Esophagus muscularis mucosa (tissue), 4 donors: ENCODE results near the gene TMEM131.

Source experiments
- CTCF ChIP-seq, 3 experiments: fragments of 200-600 bp in 2 of 3; fragments of 450-650 bp in 1 of 3; sonication (generic) in 2 of 3; IDR thresholded peaks; one replicate each; pipeline ENCODE4 v1.5.1; 2017 to 2019; ENCODE audit warnings: antibody characterized with exemption in 3 of 3, mild to moderate bottlenecking in 2 of 3, moderate library complexity in 1 of 3
- EP300 ChIP-seq: sonication (generic); formaldehyde crosslinking; IDR thresholded peaks from one replicate; pipeline ENCODE4 v1.6.1; 2017; ENCODE audit warnings: antibody characterized with exemption
- POLR2A ChIP-seq: fragments of 450-650 bp; IDR thresholded peaks from one replicate; pipeline ENCODE4 v1.6.1; 2017; ENCODE audit warnings: antibody characterized with exemption, moderate library complexity, mild to moderate bottlenecking, low read depth
- POLR2AphosphoS5 ChIP-seq, 2 donors: sonication (generic); formaldehyde crosslinking; IDR thresholded peaks; one replicate each; pipeline ENCODE4 v1.6.1; 2017; ENCODE audit warnings: antibody characterized with exemption in 2 of 2

GRCh38 chr2:97918818-97919217 lies 76.9 kb downstream of the TMEM131 start:
- TF ChIP-seq POLR2A (no peak), CTCF (IDR thresholded peaks at IDR 0.05) (no peak), POLR2AphosphoS5 (IDR thresholded peaks at IDR 0.05) (no peak), EP300 (no peak)
